ENCODE measurements around the gene SERPINA4.

GRCh38 chr14:94591871-94592270 is 30.6 kb downstream of the SERPINA4 start:
- TF ChIP-seq SP5 (CRISPR knock-in tag; IDR thresholded peaks at IDR 0.05; ENCODE audit: borderline replicate concordance, low read depth) (no peak), CHD2 (IDR thresholded peaks at IDR 0.05; ENCODE audit: low read depth, low read length) (no peak), CREM (IDR thresholded peaks at IDR 0.05) (no peak), CREM (CRISPR knock-in tag; IDR thresholded peaks at IDR 0.05) (no peak), CTCF (CRISPR knock-in tag; IDR thresholded peaks at IDR 0.05) (peak; percentile 31; the same call in 1 of the 2 replicates), TP53 (CRISPR knock-in tag; conservative IDR thresholded peaks at IDR 0.05) (no peak), ZNF292 (CRISPR knock-in tag; IDR thresholded peaks at IDR 0.05; ENCODE audit: borderline replicate concordance, low read depth) (no peak), TBP (CRISPR knock-in tag; IDR thresholded peaks at IDR 0.05) (no peak), ZNF253 (CRISPR knock-in tag; IDR thresholded peaks at IDR 0.05; ENCODE audit: borderline replicate concordance) (no peak), FOXM1 (CRISPR knock-in tag; IDR thresholded peaks at IDR 0.05) (no peak), ZNF124 (CRISPR knock-in tag; IDR thresholded peaks at IDR 0.05) (no peak), PHF8 (CRISPR knock-in tag; IDR thresholded peaks at IDR 0.05) (no peak)

All from HepG2 (cell line).